ENCODE data around the gene KIRREL3.

The KIRREL3 gene

DNA sequence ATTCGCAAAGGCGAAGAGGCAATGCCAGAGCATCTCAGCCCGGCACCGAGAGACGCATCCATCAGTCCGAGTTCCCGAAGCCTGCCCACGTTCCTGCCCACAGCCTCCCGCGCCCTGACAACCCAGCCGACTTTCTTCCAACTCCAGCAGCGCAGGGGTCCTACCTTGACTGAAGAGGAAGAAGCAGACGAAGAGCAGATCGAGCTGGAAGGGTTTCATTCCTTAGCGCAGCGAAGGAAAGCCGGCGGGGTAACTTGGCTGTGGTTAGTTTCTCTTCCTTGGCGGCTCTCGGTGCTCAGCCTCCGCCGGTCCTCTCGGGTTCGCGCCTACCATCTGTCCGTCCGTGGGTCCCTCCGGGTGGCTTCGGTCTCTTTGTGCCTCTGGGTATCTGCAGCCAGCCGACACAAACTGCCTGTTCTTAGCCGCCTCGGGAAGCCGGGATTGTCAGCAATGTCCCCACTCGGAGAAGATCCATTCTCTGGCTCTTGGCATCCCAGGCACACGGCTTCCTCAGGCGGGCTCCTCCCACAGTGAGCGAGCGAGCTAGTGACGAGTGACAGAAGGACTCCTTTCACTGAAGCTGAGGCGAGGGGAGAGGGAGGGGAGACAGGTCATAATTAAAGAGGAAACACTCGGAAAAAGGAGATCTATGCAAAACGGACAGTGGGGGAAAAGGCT is at the start of gene KIRREL3:
TSS of gene KIRREL3 (minus strand) at position 480 of the 678 bp plus-strand sequence.
- FAIRE-seq, result no peak
- DNase-seq (ENCODE audit: insufficient read length, low spot score), result peak; percentile 34

DNA sequence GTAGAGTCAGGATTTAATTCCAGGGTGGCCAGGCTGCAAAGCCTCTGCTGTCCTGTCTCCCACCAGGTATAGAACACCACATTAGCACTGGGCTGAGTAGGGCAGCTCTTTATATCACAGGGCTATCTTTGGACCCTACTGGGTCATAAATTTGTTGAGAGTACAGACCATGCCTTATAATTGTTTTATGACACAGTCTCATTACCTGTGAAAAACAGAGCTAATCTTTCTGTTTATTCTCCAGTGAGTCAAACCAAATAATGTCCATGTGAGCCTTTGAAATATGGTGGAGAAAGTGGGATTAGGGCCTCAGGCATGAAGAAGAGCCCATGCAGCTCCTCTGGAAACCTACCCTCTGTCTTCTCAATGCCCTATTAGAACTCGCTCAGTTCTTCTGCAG is 49.6 kb upstream of the KIRREL3 start:
- FAIRE-seq, result no peak
- DNase-seq (ENCODE audit: insufficient read length, low spot score), result no peak

DNA sequence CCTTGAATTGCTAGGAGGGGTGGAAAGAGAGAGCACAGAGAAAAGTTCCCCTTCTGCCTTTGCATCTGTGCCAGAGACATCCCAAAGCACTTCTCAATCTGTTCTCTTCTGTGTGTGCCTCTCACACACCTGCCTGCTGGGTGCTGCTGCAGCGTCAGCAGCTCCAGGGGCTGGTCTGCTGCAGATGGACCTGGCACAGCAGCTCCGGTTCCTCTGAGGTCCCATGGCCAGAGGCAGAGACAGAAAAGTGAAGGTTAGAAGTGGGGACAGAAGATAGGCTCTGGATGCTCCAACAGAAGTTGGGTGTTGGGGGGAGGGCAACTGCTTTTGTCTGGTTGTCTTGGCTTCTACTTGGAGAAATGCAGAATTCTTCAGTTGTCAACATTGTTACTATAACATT is 48.9 kb upstream of the KIRREL3 start:
- DNase-seq (ENCODE audit: insufficient read length, low spot score) (no peak), FAIRE-seq (no peak)

GRCh38 chr11:127044535-127044934 is 44.0 kb upstream of the KIRREL3 start:
- no peak for FAIRE-seq
- DNase-seq (ENCODE audit: insufficient read length, low spot score), result no peak

DNA sequence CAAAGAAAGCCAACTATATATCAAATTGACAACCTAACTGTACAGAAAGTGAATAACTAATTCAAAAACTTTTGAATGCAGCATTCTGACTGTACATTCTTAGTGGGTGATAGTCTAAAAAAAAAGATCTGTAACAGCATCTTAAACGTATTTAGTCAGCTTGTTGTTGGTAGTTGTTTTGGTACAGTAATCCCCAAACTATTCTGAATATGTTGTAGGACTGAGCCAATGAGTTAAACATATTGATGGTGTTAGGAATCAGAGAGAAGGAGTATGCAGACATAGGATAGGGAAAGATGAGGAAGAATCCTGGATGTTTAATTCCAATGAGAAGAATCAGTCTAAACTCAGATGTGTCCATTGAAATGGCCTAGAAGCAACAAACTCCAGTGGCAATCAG is 41.9 kb upstream of the KIRREL3 start:
- peak; percentile 4 for DNase-seq (ENCODE audit: insufficient read length, low spot score)

GRCh38 chr11:127039591-127039990 is 39.0 kb upstream of the KIRREL3 start:
- DNase-seq (ENCODE audit: insufficient read length, low spot score), result no peak
- no peak for FAIRE-seq

More for the DNA sequence above, 41.9 kb upstream of the KIRREL3 start:
- no peak for FAIRE-seq

- no peak for DNase-seq (ENCODE audit: insufficient read length, low spot score)
- no peak for FAIRE-seq
Observed at GRCh38 chr11:127037596-127037995, 37.0 kb upstream of the KIRREL3 start.

DNA sequence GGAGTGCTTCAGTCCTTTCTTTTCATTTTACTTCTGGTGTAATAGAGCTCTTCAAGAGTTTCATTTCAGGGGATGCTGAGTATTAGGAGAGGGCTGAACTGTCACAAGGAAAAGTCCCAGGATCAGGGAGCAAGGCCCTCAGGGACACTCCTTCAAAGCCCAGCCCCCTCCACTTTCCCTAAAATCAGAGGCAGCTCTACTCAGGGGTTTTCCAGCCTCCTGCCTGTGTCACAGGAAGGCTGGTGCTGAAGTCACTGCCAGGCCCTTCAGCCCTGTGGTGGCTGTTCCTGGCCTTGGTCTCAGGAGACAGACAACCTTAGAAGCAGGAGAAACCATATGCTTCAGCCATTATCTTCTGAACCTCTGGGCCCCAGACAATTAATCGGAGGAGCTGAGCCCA is 36.4 kb upstream of the KIRREL3 start:
- no peak for DNase-seq (ENCODE audit: insufficient read length, low spot score)
- no peak for FAIRE-seq

DNA sequence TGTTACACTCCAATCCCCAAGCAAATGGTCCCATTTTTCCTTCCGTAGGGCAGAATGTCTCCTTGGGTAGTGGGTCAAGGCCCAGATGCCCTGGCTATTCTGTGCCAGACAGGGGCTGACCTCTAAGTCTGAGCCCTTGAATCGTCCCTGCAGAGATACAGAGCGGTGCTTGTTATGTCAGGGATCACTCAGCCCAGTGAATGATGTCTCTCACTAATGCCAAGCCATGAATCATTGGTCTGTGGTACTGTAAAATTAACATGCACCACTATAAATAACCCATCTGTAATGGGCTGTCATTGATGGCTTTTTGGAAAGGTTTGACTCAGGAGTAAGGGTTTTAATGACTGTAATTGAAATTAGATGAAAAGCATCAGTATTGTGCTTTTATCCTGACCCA is 35.3 kb upstream of the KIRREL3 start:
- no peak for FAIRE-seq
- DNase-seq (ENCODE audit: insufficient read length, low spot score), result no peak

GRCh38 chr11:127034973-127035372 is 34.4 kb upstream of the KIRREL3 start:
- no peak for FAIRE-seq

DNA sequence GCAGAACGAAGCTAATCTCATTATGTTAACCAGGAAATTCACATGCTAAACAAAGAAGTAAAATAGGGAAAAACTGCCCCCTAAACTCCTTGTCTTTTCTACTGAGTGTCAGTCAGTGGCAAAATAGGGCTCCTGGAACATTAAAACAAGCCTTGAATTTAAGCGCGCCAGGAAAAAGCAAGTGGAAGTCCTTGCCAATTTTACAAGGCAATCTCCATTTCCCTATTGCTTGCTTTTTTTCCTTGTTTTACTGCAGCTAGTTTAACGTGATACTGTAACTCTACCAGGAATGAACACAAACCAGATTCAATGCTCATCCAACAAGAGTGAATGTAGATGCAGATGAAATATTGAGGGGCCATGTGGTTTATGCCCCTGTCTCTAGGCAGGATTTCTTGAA is 28.1 kb upstream of the KIRREL3 start:
- FAIRE-seq (no peak), DNase-seq (ENCODE audit: insufficient read length, low spot score) (no peak)

More at GRCh38 chr11:127034973-127035372, 34.4 kb upstream of the KIRREL3 start:
- DNase-seq (ENCODE audit: insufficient read length, low spot score), result no peak

- FAIRE-seq (no peak), DNase-seq (ENCODE audit: insufficient read length, low spot score) (no peak)
Observed at GRCh38 chr11:127027789-127028188, 27.2 kb upstream of the KIRREL3 start.

DNA sequence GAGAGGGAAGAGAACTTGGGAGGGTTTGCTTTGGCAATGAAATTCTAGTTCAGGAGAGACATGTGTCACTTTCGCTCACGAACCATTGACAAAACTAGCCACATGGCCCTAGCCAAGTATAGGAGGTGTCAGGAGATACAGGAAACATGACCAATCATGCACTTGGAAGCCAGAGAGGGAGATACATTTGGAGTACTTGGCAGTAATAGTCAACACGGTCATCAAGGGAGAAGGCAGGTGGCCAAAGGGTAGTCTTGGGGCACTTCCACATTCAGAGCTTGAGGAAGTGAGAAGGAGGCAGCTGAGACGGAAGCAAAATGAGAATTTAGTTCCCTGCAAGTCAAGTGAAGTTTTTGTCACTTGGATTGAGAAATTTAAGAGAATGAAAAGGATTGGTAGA is 26.4 kb upstream of the KIRREL3 start:
- FAIRE-seq (no peak), DNase-seq (ENCODE audit: insufficient read length, low spot score) (no peak)

DNA sequence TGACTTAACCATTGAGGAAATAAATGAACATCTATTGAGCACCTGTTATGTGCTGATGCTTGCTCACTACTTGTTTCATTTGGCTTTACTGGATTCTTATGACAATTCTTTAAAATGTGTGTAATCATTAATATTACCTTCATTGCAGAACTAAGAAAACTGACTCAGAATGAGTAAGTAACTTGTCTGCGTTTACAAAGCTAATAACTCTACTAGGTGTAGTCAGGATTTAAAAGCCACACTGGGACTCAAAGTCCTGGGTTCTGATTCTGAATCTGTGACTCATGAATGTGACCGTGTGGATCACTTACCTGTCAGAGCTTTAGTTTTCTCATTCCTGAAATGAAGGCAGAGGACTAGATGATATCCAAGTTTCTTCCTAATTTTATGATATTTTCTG is 23.4 kb upstream of the KIRREL3 start:
- FAIRE-seq, result no peak

DNA sequence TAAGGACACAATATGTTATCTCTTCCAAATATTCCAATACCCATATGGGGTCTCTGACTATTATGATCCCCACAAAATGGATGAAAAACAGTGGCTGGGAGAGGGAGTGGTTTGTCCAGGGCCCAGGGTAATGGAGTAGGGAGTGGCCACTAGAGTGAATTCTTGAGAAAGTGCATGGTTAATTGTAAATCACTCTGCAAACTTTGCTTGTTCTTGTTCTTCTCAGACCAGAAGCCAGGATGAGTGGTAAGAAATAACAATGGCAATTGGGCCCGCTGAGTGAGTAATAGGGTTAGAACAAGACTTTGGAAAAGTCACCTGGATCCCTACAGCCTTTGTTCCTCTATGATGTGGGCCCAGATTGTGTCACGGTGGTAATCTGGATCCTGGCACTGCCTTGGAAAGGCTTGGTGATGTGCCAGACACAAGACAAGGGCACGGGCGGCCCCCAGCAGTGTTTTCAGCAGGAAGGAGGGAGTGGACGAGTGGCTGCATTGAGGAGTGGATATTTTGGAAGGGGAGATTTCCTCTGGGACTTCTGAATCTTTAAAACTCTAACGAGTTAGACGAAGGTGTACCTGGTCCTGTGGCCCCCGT is 18.2 kb upstream of the KIRREL3 start:
- no peak for DNase-seq (ENCODE audit: insufficient read length, low spot score)

More for the DNA sequence above, 23.4 kb upstream of the KIRREL3 start:
- DNase-seq (ENCODE audit: insufficient read length, low spot score), result no peak

GRCh38 chr11:127017482-127017881 is 16.9 kb upstream of the KIRREL3 start:
- FAIRE-seq, result peak; percentile 38

More for the DNA sequence above, 18.2 kb upstream of the KIRREL3 start:
- FAIRE-seq, result no peak

DNA sequence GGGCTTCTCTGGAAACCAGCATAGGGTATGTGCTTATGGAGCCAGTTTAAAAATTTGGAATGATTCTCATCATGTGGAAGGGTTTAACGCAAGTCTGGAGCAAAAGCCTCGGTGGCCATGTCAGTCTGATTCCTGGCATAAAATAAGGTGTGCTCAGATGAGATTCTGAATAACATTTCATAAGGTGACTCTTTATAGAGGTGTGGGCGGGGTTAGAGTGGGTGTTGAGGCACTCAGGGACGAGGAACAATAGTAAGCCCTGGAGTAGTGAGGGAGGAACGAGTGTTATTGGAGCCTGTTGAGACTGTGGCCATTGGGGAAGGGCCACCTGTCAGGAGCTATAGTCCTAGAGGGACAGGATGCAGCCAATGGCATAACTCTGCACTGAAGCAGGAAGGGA is 13.0 kb upstream of the KIRREL3 start:
- DNase-seq (ENCODE audit: insufficient read length, low spot score), result no peak
- FAIRE-seq, result no peak

More at GRCh38 chr11:127017482-127017881, 16.9 kb upstream of the KIRREL3 start:
- peak; percentile 70 for DNase-seq (ENCODE audit: insufficient read length, low spot score)

DNA sequence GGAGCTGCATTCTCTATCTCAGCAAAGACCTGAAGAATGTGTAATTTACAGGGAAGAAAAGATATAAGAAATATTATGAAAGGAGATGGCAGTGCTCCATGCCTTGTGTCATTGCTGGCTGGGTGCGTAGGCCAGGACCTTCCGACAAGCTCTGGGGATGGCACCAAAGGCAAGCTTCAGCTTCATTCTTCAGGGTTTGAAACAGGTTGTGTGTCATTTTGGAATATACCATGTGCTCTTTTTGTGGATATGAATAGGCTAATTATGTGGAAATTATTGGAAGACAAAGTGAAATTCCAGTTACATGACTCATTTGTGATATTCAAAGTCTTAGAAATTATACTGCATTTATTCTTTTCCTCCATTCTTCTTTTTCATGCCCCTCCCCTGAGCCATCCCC is 5.7 kb upstream of the KIRREL3 start:
- FAIRE-seq (no peak), DNase-seq (ENCODE audit: insufficient read length, low spot score) (no peak)

DNA sequence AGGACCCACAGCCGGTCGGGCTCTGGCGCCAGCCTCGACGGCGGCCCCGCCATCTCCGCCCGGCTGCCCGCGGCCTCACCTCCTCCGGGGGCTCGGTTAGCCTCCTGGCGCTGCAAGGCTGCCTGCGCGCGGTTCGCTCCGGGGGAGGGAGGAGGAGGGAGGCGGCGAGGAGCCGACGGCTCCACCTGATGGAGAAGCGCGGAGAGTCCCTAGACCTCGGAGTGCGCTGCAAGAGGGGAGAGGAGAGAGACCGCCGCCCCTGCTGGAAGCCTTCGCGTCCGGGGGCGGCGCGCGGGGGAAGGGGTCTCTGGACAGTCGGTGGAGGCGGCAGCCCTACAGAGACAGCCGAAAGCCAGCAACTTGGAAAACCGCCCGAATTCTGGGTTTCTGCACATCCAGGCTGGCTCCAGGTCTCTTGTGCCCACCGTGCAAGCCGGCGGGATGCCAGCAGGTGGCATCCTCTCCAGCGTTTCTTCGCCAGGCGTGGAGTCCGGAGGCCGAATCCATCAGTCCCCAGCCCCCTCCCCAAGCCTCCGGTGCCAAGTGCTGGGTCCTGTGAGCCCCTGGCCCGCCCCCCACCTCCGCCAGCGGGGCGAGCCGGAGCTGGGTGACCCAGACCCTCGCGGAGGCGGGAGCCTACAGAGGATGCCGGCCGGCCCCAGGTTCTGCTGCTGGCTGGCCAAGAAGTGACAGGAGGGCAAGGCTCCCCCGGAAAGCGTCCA is 2.9 kb upstream of the KIRREL3 start:
- no peak for FAIRE-seq
- peak; percentile 48 for DNase-seq (ENCODE audit: insufficient read length, low spot score)

- FAIRE-seq (no peak), DNase-seq (ENCODE audit: insufficient read length, low spot score) (no peak)
Observed at GRCh38 chr11:127002669-127003259, 2.2 kb upstream of the KIRREL3 start.

- no peak for FAIRE-seq
- no peak for DNase-seq (ENCODE audit: insufficient read length, low spot score)
Observed at GRCh38 chr11:127000981-127001380, 411 bp upstream of the KIRREL3 start.

Data from HTR-8/SVneo (cell line).